Right renal pelvis (tissue), 4 donors: Measurements from ENCODE around the gene CAB39. TPM values are rescaled to one million over a fixed set of nuclear protein-coding genes. Genes with fewer than 3 reads are reported as not detected.
"Not testable (repeated sequence)": the region's sequence is repeated elsewhere in the genome, so short reads cannot be mapped to it uniquely, and the experiment has no call there.

Source experiments
- DNase-seq, 4 donors: peaks; one replicate each; pipeline ENCODE4 v3.0.0-alpha.2; 2013; ENCODE audit warnings: low read depth in 4 of 4, low spot score in 3 of 4, missing footprints in 1 of 4
- polyA plus RNA-seq, 4 donors: library from polyadenylated mRNA; unstranded; fragments of 120-200 nt; gene quantifications; one replicate each; pipeline ENCODE4 v1.2.1, GENCODE V29; 2013; ENCODE audit not compliant: insufficient read length in 4 of 4

CAB39 gene
- polyA plus RNA-seq, 4 donors = 77.6 to 102 (median 91.2) TPM

GRCh38 chr2:230713331-230714135 lies 891 bp downstream of the CAB39 start:
- no peak for DNase-seq

GRCh38 chr2:230714136-230714480 lies 1.5 kb downstream of the CAB39 start:
- DNase-seq = no peak

GRCh38 chr2:230715201-230715600 lies 2.6 kb downstream of the CAB39 start:
- DNase-seq = no peak

- DNase-seq = no peak
These were observed 3.9 kb downstream of the CAB39 start for GRCh38 chr2:230716588-230716987.

GRCh38 chr2:230717600-230717999 lies 5.0 kb downstream of the CAB39 start:
- no peak for DNase-seq

- no peak for DNase-seq
These were observed 6.7 kb downstream of the CAB39 start for GRCh38 chr2:230719340-230719739.

GRCh38 chr2:230721712-230722111 lies 9.1 kb downstream of the CAB39 start:
- no peak for DNase-seq

- no peak for DNase-seq
These were observed 9.7 kb downstream of the CAB39 start for GRCh38 chr2:230722207-230722885.

- DNase-seq = no peak
These were observed 10.7 kb downstream of the CAB39 start for GRCh38 chr2:230723363-230723762.

GRCh38 chr2:230724957-230725356 lies 12.3 kb downstream of the CAB39 start:
- not testable (repeated sequence) for DNase-seq

GRCh38 chr2:230731512-230731911 lies 18.9 kb downstream of the CAB39 start:
- DNase-seq = no peak

GRCh38 chr2:230732914-230733401 lies 20.3 kb downstream of the CAB39 start:
- DNase-seq = no peak

GRCh38 chr2:230734247-230735175 lies 21.9 kb downstream of the CAB39 start:
- no peak for DNase-seq

- no peak for DNase-seq
These were observed 23.2 kb downstream of the CAB39 start for GRCh38 chr2:230735884-230736283.

GRCh38 chr2:230737300-230737699 lies 24.7 kb downstream of the CAB39 start:
- DNase-seq = no peak

- DNase-seq = no peak
These were observed 25.2 kb downstream of the CAB39 start for GRCh38 chr2:230737791-230738226.

GRCh38 chr2:230738391-230738811 lies 25.8 kb downstream of the CAB39 start:
- no peak for DNase-seq

GRCh38 chr2:230738924-230739323 lies 26.3 kb downstream of the CAB39 start:
- no peak for DNase-seq

- no peak for DNase-seq
These were observed 27.3 kb downstream of the CAB39 start for GRCh38 chr2:230739961-230740360.

GRCh38 chr2:230742781-230743180 lies 30.1 kb downstream of the CAB39 start:
- DNase-seq = no peak

GRCh38 chr2:230746213-230746612 lies 33.6 kb downstream of the CAB39 start:
- no peak for DNase-seq
